ENCODE measurements around the gene PKD1L1. TPM values are rescaled to one million over a fixed set of nuclear protein-coding genes. Genes with fewer than 3 reads are reported as not detected.

The PKD1L1 gene
- total RNA-seq, 1 experiment from 2014 or later: 0.07 TPM

DNA sequence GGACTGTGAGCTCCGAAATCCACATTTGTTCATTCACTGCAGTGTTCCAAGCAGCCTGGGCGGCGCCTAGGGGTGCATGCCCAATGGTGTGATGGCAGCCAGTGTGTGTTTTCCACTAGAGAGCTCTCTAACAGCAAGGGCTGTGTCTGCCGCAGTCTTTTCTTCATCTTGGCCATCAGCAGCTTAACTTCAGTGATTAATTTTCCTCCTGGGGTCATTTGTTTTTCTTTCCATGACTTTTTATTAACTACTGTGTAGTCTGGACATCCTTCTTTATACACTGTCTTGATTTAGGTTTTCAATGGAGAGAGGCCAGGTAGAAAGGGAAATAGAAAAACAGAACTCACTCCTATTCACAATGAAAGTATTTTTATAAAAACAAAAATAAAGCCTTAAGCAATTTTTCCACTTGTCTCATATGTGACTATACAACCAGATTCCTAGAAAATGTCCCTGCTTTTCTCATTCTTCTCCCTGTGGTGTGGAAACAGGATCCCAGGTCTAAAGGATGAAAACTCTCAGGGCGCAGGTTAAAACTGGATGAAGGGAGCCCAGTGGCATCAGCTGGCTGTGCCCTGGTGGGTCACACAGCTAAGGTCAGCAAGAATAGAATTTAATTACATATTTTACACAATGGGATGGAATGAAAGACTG, 176.8 kb downstream of the PKD1L1 start (continued):
- TF ChIP-seq, protein P1, sequence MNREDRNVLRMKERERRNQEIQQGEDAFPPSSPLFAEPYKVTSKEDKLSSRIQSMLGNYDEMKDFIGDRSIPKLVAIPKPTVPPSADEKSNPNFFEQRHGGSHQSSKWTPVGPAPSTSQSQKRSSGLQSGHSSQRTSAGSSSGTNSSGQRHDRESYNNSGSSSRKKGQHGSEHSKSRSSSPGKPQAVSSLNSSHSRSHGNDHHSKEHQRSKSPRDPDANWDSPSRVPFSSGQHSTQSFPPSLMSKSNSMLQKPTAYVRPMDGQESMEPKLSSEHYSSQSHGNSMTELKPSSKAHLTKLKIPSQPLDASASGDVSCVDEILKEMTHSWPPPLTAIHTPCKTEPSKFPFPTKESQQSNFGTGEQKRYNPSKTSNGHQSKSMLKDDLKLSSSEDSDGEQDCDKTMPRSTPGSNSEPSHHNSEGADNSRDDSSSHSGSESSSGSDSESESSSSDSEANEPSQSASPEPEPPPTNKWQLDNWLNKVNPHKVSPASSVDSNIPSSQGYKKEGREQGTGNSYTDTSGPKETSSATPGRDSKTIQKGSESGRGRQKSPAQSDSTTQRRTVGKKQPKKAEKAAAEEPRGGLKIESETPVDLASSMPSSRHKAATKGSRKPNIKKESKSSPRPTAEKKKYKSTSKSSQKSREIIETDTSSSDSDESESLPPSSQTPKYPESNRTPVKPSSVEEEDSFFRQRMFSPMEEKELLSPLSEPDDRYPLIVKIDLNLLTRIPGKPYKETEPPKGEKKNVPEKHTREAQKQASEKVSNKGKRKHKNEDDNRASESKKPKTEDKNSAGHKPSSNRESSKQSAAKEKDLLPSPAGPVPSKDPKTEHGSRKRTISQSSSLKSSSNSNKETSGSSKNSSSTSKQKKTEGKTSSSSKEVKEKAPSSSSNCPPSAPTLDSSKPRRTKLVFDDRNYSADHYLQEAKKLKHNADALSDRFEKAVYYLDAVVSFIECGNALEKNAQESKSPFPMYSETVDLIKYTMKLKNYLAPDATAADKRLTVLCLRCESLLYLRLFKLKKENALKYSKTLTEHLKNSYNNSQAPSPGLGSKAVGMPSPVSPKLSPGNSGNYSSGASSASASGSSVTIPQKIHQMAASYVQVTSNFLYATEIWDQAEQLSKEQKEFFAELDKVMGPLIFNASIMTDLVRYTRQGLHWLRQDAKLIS (CRISPR knock-in tag; IDR thresholded peaks at IDR 0.05; ENCODE audit: borderline replicate concordance): no peak
- TF ChIP-seq GRHL2 (CRISPR knock-in tag; IDR thresholded peaks at IDR 0.05; ENCODE audit: insufficient replicate concordance, severe bottlenecking) (no peak), ZNF263 (CRISPR knock-in tag; IDR thresholded peaks at IDR 0.05; ENCODE audit: low read depth) (no peak)
- TF ChIP-seq, protein P2, sequence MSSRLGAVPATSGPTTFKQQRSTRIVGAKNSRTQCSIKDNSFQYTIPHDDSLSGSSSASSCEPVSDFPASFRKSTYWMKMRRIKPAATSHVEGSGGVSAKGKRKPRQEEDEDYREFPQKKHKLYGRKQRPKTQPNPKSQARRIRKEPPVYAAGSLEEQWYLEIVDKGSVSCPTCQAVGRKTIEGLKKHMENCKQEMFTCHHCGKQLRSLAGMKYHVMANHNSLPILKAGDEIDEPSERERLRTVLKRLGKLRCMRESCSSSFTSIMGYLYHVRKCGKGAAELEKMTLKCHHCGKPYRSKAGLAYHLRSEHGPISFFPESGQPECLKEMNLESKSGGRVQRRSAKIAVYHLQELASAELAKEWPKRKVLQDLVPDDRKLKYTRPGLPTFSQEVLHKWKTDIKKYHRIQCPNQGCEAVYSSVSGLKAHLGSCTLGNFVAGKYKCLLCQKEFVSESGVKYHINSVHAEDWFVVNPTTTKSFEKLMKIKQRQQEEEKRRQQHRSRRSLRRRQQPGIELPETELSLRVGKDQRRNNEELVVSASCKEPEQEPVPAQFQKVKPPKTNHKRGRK (CRISPR knock-in tag; IDR thresholded peaks at IDR 0.05; ENCODE audit: borderline replicate concordance): no peak

DNA sequence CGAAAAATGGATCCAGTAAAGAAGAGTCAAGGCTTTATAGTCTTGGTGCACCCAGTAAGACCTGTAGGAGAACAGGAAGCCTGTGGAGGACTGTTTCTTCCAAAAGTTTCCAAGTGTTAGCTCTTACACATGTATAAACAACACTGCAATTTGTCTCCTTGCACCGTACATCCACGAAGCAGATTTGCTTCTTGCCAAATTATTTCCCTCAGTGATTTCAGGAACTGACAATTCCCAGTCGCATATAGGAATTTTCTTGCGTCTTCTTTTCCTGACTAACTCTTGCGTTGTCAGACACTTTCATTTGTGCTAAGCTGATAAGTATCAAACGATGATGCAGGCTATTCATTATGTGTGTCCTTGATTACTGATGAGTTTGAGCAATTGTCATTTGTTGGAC, 182.1 kb downstream of the PKD1L1 start:
- TF ChIP-seq, protein P3, sequence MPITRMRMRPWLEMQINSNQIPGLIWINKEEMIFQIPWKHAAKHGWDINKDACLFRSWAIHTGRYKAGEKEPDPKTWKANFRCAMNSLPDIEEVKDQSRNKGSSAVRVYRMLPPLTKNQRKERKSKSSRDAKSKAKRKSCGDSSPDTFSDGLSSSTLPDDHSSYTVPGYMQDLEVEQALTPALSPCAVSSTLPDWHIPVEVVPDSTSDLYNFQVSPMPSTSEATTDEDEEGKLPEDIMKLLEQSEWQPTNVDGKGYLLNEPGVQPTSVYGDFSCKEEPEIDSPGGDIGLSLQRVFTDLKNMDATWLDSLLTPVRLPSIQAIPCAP (CRISPR knock-in tag; IDR thresholded peaks at IDR 0.05): no peak
- TF ChIP-seq, protein P4, sequence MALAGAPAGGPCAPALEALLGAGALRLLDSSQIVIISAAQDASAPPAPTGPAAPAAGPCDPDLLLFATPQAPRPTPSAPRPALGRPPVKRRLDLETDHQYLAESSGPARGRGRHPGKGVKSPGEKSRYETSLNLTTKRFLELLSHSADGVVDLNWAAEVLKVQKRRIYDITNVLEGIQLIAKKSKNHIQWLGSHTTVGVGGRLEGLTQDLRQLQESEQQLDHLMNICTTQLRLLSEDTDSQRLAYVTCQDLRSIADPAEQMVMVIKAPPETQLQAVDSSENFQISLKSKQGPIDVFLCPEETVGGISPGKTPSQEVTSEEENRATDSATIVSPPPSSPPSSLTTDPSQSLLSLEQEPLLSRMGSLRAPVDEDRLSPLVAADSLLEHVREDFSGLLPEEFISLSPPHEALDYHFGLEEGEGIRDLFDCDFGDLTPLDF (CRISPR knock-in tag; IDR thresholded peaks at IDR 0.05): no peak
- TF ChIP-seq, protein P5, sequence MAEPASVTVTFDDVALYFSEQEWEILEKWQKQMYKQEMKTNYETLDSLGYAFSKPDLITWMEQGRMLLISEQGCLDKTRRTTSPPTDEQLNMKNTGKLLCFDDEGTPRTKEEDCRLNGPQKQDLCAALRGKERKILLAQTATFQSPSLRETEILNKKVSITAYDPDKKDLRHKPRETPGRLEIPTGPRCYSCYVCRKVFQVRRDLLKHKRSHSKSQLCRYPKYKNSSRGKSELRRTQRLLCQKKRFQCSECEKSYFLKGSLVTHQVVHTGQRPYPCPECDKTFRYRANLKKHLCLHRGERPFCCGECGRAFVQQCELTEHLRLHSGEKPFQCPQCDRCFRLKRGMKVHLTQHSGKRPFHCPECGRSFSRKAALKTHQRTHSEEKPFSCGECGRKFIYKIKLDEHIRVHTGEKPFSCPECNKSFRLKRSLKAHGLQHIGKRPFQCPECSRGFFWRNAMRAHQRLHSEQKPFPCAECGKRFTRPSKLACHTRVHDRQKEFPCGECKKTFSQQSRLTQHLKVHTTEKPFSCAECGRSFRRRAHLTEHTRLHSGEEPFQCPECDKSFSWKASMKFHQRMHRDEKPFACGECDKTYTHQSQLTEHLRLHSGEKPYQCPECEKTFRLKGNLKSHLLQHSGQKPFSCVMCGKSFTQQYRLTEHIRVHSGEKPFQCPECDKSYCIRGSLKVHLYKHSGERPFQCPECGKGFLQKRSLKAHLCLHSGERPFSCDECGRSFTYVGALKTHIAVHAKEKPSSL (CRISPR knock-in tag; conservative IDR thresholded peaks at IDR 0.05): no peak
- no peak for TF ChIP-seq TEAD1 (CRISPR knock-in tag; IDR thresholded peaks at IDR 0.05)
- TF ChIP-seq ZNF219 (CRISPR knock-in tag; IDR thresholded peaks at IDR 0.05; ENCODE audit: borderline replicate concordance): no peak
- TF ChIP-seq RELA (CRISPR knock-in tag; IDR thresholded peaks at IDR 0.05; ENCODE audit: borderline replicate concordance): no peak
- TF ChIP-seq EMX1 (CRISPR knock-in tag; IDR thresholded peaks at IDR 0.05): no peak
- TF ChIP-seq FOXK1 (CRISPR knock-in tag; IDR thresholded peaks at IDR 0.05): no peak
- TF ChIP-seq, protein P6, sequence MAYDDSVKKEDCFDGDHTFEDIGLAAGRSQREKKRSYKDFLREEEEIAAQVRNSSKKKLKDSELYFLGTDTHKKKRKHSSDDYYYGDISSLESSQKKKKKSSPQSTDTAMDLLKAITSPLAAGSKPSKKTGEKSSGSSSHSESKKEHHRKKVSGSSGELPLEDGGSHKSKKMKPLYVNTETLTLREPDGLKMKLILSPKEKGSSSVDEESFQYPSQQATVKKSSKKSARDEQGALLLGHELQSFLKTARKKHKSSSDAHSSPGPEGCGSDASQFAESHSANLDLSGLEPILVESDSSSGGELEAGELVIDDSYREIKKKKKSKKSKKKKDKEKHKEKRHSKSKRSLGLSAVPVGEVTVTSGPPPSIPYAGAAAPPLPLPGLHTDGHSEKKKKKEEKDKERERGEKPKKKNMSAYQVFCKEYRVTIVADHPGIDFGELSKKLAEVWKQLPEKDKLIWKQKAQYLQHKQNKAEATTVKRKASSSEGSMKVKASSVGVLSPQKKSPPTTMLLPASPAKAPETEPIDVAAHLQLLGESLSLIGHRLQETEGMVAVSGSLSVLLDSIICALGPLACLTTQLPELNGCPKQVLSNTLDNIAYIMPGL (CRISPR knock-in tag; IDR thresholded peaks at IDR 0.05): no peak
- Mint-ChIP-seq H3K27ac (no peak overlapping the region), H3K9me3 (no peaks in the 10 kb centered on the region), H3K4me3 (no peak overlapping the region), H3K4me1 (no peaks in the 10 kb centered on the region), H3K27me3 (ENCODE audit: low read depth) (no peaks in the 10 kb centered on the region), H3K36me3 (no peaks in the 10 kb centered on the region)
- ChIA-PET CTCF (no interaction called here), POLR2A (no interaction called here)
- ATAC-seq: no peak
- DNase-seq (ENCODE audit: low spot score): no peak
